Measurements from ENCODE around the gene PPP2R2C. TPM values are rescaled to one million over a fixed set of nuclear protein-coding genes. Genes with fewer than 3 reads are reported as not detected.
A peak's percentile ranks its signal among the peaks of the same experiment; 100 is the strongest.

PPP2R2C gene
- polyA plus RNA-seq, 3 donors from 2014 or later = not detected

- Mint-ChIP-seq H3K4me3 (no peak overlapping the region), H3K27me3 (ENCODE audit: low read depth in 3 of 3) (peaks cover 14 to 19% (median 17%) of the 10 kb centered on the region in 3 donors), H3K4me1 (peaks cover 12 to 19% of the 10 kb centered on the region in 2 donors), H3K9me3 (no peaks in the 10 kb centered on the region), H3K27ac (no peak overlapping the region), H3K36me3 (no peaks in the 10 kb centered on the region)
- no peak for DNase-seq
Measured at GRCh38 chr4:6426571-6427438, 45.6 kb downstream of the PPP2R2C start.

- H3K4me3 Mint-ChIP-seq = peak overlapping the region in 2 of 5 donors; percentile 31 to 54
- peaks cover 11 to 19% (median 16%) of the 10 kb centered on the region in 3 donors for H3K27me3 Mint-ChIP-seq (ENCODE audit: low read depth in 3 of 3)
- H3K27ac Mint-ChIP-seq = no peak overlapping the region
- DNase-seq = no peak
- H3K4me1 Mint-ChIP-seq = peaks cover 12 to 19% of the 10 kb centered on the region in 2 donors
- H3K36me3 Mint-ChIP-seq = no peaks in the 10 kb centered on the region
- H3K9me3 Mint-ChIP-seq = no peaks in the 10 kb centered on the region
Measured at GRCh38 chr4:6425911-6426310, 46.5 kb downstream of the PPP2R2C start.

- Mint-ChIP-seq H3K4me3 (peak overlapping the region in 4 of 5 donors; percentile 5 to 63 (median 42)), H3K27ac (peak overlapping the region in 2 of 6 donors; percentile 5 to 39), H3K4me1 (peaks cover 12 to 19% of the 10 kb centered on the region in 2 donors), H3K27me3 (ENCODE audit: low read depth in 3 of 3) (peaks cover 11 to 19% (median 18%) of the 10 kb centered on the region in 3 donors), H3K36me3 (no peaks in the 10 kb centered on the region), H3K9me3 (no peaks in the 10 kb centered on the region)
- peak; percentile 28 to 68 (median 32) for DNase-seq
Measured at GRCh38 chr4:6425336-6425735, 47.1 kb downstream of the PPP2R2C start.

DNA sequence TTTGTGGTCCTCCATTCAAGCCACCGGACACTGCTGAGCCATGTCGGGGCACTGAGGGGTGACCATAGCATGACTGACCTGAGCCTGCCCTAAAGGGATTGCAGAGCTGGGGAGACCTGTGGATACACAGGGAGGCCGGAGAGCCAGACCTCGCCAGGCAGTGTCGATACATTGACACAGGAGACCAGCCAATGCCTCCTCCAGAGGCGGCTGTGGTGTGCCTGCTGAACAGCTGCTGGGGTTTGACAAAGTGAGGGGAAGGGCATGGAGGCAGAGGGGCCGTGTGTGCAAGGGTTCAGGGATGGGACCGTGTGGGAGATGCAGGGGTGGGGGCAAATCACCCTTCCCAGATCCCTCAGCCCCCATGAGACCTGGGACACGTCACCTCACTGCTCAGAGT lies 48.0 kb downstream of the PPP2R2C start:
- DNase-seq = no peak
- no peaks in the 10 kb centered on the region for H3K9me3 Mint-ChIP-seq
- H3K36me3 Mint-ChIP-seq = no peaks in the 10 kb centered on the region
- peak overlapping the region in 1 of 5 donors; percentile 14 for H3K4me3 Mint-ChIP-seq
- H3K27me3 Mint-ChIP-seq (ENCODE audit: low read depth in 3 of 3) = peaks cover 11 to 22% (median 13%) of the 10 kb centered on the region in 3 donors
- H3K27ac Mint-ChIP-seq = no peak overlapping the region
- peaks cover 12 to 19% of the 10 kb centered on the region in 2 donors for H3K4me1 Mint-ChIP-seq

DNA sequence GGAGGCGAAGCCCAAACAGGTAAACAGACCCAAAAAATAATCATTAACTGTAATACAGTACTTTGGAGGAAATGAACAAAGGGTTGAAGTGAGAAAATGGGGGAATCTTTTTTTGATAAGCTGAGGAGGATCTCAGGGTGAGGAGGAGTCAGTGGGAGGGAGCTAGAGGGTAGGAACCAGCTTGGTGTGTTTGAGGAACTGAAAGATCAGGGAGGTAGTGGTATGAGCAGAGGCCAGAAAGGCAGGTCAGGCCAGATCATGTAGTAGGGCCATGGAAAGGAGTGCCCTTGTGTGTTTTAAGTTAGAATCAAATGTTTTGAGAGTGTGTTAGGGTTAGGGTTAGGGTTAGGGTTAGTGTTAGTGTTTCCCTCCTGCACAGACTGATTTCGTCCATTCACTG lies 48.8 kb downstream of the PPP2R2C start:
- Mint-ChIP-seq H3K36me3 (no peaks in the 10 kb centered on the region), H3K4me1 (peaks cover 12 to 19% of the 10 kb centered on the region in 2 donors), H3K27ac (no peak overlapping the region), H3K27me3 (ENCODE audit: low read depth in 3 of 3) (peaks cover 11 to 22% (median 13%) of the 10 kb centered on the region in 3 donors), H3K4me3 (no peak overlapping the region), H3K9me3 (no peaks in the 10 kb centered on the region)
- no peak for DNase-seq

- Mint-ChIP-seq H3K36me3 (no peaks in the 10 kb centered on the region), H3K27me3 (ENCODE audit: low read depth in 3 of 3) (peaks cover 8 to 25% (median 13%) of the 10 kb centered on the region in 3 donors)
- DNase-seq = no peak
Measured at GRCh38 chr4:6422866-6423265, 49.5 kb downstream of the PPP2R2C start.

GRCh38 chr4:6422105-6422504 lies 50.3 kb downstream of the PPP2R2C start:
- Mint-ChIP-seq H3K4me1 (peaks cover 12 to 18% of the 10 kb centered on the region in 2 donors), H3K9me3 (no peaks in the 10 kb centered on the region), H3K27ac (no peak overlapping the region), H3K4me3 (no peak overlapping the region), H3K27me3 (ENCODE audit: low read depth in 3 of 3) (peaks cover 4 to 23% (median 13%) of the 10 kb centered on the region in 3 donors), H3K36me3 (no peaks in the 10 kb centered on the region)
- DNase-seq = no peak

More at GRCh38 chr4:6422866-6423265, 49.5 kb downstream of the PPP2R2C start:
- no peaks in the 10 kb centered on the region for H3K9me3 Mint-ChIP-seq
- H3K4me1 Mint-ChIP-seq = peaks cover 12 to 19% of the 10 kb centered on the region in 2 donors
- no peak overlapping the region for H3K4me3 Mint-ChIP-seq
- H3K27ac Mint-ChIP-seq = no peak overlapping the region

DNA sequence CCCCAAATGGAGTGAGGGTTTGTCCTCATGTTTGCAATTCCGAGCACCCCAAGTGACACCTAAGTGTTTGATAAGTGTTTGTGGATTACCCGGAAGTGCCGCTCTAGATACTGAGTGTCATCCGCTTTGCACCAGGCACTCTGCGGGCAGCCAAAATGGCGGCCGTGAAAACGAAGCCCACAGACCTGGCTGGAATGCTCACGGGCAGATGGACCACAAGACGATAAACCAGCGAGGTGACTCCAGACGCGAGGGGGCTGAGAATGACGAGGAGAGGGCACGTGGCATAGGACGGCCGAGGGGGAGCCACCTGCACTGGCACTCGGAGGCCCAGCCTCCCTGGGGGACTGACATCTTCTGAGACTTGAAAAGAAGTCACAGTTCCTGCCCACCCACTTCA lies 51.0 kb downstream of the PPP2R2C start:
- Mint-ChIP-seq H3K27ac (no peak overlapping the region), H3K36me3 (no peaks in the 10 kb centered on the region), H3K4me3 (no peak overlapping the region), H3K4me1 (peaks cover 12 to 18% of the 10 kb centered on the region in 2 donors), H3K27me3 (ENCODE audit: low read depth in 3 of 3) (peaks cover 4 to 23% (median 12%) of the 10 kb centered on the region in 3 donors), H3K9me3 (no peaks in the 10 kb centered on the region)
- DNase-seq = no peak

GRCh38 chr4:6420972-6421371 lies 51.4 kb downstream of the PPP2R2C start:
- Mint-ChIP-seq H3K4me1 (peaks cover 12 to 18% of the 10 kb centered on the region in 2 donors), H3K27me3 (ENCODE audit: low read depth in 3 of 3) (peaks cover 4 to 23% (median 8%) of the 10 kb centered on the region in 3 donors)

DNA sequence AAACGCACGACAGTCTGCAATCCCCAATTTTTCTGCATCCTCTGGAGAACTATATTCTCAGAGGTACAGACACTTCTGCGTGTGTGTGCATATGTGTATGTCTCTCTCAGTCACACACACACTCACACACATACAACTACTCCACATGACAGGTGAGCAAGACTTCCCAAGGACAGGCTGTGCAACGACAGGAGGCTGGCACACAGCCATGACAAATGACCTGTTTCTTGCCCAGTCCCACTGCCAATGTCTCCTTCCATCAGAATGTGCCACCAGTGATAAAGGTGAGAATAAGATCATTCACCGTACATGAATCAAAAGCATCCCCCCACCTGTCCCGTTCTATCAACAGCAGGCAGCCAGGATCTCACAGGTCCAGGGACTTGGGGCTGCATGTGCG lies 52.4 kb downstream of the PPP2R2C start:
- Mint-ChIP-seq H3K9me3 (no peaks in the 10 kb centered on the region), H3K4me3 (no peak overlapping the region), H3K36me3 (no peaks in the 10 kb centered on the region), H3K27ac (no peak overlapping the region), H3K27me3 (ENCODE audit: low read depth in 3 of 3) (peaks cover 6 to 23% (median 8%) of the 10 kb centered on the region in 3 donors), H3K4me1 (peaks cover 3 to 8% of the 10 kb centered on the region in 2 donors)
- no peak for DNase-seq

More at GRCh38 chr4:6420972-6421371, 51.4 kb downstream of the PPP2R2C start:
- no peak overlapping the region for H3K27ac Mint-ChIP-seq
- no peaks in the 10 kb centered on the region for H3K36me3 Mint-ChIP-seq
- no peak overlapping the region for H3K4me3 Mint-ChIP-seq
- no peak for DNase-seq
- H3K9me3 Mint-ChIP-seq = no peaks in the 10 kb centered on the region

DNA sequence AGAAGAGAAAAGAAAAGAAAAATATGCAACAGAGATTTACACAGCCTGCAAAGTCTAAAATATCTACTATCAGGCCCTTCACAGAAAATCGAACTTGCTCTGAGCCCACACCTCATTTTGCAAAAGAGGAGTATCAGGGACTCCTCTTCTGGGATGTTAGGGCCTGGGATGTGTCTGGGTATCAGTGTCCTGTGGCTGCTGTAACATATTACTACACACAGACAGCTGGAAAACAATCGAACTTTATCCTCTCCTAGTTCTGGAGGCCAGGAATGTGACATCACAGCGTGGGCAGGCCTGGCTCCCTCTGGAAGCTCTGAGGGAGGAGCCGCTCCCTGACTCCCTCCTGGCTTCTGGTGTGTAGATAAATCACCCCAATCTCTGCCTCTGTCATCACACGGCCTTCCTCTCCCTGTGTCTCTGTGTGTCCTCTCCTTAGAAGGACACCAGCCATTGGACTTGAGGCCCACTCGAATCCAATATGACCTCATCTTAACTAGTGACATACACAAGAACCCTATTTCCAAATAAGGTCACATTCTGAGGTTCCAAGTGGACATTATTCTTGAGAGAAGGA lies 52.9 kb downstream of the PPP2R2C start:
- Mint-ChIP-seq H3K9me3 (no peaks in the 10 kb centered on the region), H3K36me3 (no peaks in the 10 kb centered on the region), H3K27ac (no peak overlapping the region), H3K4me1 (peaks cover 0 to 6% of the 10 kb centered on the region in 2 donors), H3K4me3 (no peak overlapping the region), H3K27me3 (ENCODE audit: low read depth in 3 of 3) (peaks cover 5 to 23% (median 8%) of the 10 kb centered on the region in 3 donors)
- no peak for DNase-seq

- no peak for DNase-seq
- H3K4me1 Mint-ChIP-seq = peaks cover 0 to under 1% of the 10 kb centered on the region in 2 donors
- no peak overlapping the region for H3K4me3 Mint-ChIP-seq
- H3K27ac Mint-ChIP-seq = no peak overlapping the region
- no peaks in the 10 kb centered on the region for H3K36me3 Mint-ChIP-seq
- peaks cover 2 to 17% (median 3%) of the 10 kb centered on the region in 3 donors for H3K27me3 Mint-ChIP-seq (ENCODE audit: low read depth in 3 of 3)
- no peaks in the 10 kb centered on the region for H3K9me3 Mint-ChIP-seq
Measured at GRCh38 chr4:6418193-6418755, 54.1 kb downstream of the PPP2R2C start.

DNA sequence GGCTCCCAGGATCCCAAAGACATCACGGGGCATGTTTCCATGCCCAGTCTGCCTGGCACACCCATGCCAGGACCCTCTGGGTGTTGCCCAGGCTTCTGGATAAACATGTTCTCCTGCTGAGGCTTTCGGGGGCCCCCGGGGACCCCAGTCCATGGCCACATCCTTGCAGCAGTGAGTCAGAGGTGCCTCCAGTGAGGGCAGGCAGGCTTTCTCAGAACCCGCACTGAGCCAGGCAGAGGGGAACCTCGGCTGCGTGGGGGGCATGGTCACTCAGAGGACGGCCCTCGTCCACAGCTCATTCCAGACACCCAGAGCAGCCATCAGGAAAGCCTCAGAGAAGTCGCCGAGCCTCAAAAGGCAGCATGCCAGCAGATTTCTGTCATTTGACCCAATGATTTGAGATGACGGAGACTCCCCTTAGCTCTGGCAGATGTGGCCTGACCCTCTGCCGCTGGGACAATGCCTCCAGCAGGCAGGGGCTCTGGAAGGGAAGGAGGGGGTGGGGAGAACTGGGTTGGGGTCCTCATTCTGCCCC lies 54.8 kb downstream of the PPP2R2C start:
- no peak overlapping the region for H3K4me3 Mint-ChIP-seq
- H3K4me1 Mint-ChIP-seq = no peaks in the 10 kb centered on the region
- no peak for DNase-seq
- H3K27me3 Mint-ChIP-seq (ENCODE audit: low read depth in 3 of 3) = peaks cover 2 to 17% (median 6%) of the 10 kb centered on the region in 3 donors
- no peak overlapping the region for H3K27ac Mint-ChIP-seq
- no peaks in the 10 kb centered on the region for H3K36me3 Mint-ChIP-seq
- no peaks in the 10 kb centered on the region for H3K9me3 Mint-ChIP-seq
